ENCODE results near the gene PDIA3.

GRCh38 chr15:43776101-43776717 is 30.0 kb downstream of the PDIA3 start:
- TF ChIP-seq EP300 (IDR thresholded peaks at IDR 0.05) (no peak), CTCF (IDR thresholded peaks at IDR 0.05) (no peak)
